ENCODE data around the gene KRTDAP. TPM values are rescaled to one million over a fixed set of nuclear protein-coding genes. Genes with fewer than 3 reads are reported as not detected.

Gene KRTDAP
- total and polyA plus RNA-seq, 2 donors (not counting 3 experiments of a cell fraction or from before 2014, with no cell fraction given): not detected

DNA sequence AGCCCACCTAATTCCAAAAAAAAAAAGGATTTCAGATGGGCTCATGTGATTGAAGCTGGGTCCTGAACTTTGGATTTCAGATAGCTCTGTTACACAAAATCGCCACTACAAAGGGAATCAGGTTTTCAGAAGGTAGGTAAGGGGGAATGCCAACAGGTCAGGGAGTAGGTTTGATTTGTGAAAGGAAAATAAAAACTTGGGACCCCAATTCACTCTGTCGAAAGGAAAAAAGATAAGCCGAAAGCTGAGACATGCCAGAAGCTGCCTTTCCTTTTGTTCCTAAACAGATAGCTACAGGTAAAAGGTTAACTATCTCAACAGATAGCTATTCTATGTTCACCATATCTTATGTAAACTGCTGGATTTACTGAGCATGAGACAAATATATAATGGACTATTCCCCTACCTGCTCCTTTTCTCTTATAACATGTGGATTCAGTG is 4.0 kb downstream of the KRTDAP start:
- H3K4me2 ChIP-seq (ENCODE audit: insufficient read depth, low read length): no peak overlapping the region
- no peaks in the 10 kb centered on the region for H3K4me1 ChIP-seq (ENCODE audit: control insufficient read depth, extremely low read depth, insufficient read depth, low read length)
- no peak overlapping the region for H3K9ac ChIP-seq (replicated peaks; ENCODE audit: extremely low read depth, insufficient read depth, low read length)
- H3K27me3 ChIP-seq (ENCODE audit: control insufficient read depth in 2 of 2, insufficient read depth in 2 of 2, low read length in 2 of 2): no peaks in the 10 kb centered on the region
- ChIA-PET POLR2A (no interaction called here), CTCF (interaction anchor here (1.6 to 3.0 kb wide), 3 partner anchors 9 to 133 kb away, joined by 3 to 21 read pairs (median 6); no protein-coding TSS in a partner anchor)
- BruUV-seq (replicated peaks): no TSS peak
- dilution Hi-C loops (cut with MboI; ENCODE audit: extremely low pct_ligation_motif_present, low sequenced_read_pairs) (no loop called here), intact Hi-C loops (cut with micrococcal nuclease) (no loop called here)
- H2AFZ ChIP-seq (ENCODE audit: low read depth, low read length): no peak overlapping the region
- no peaks in the 10 kb centered on the region for H3K9me3 ChIP-seq (replicated peaks; ENCODE audit: control insufficient read depth, insufficient read depth, low read length)
- no peaks in the 10 kb centered on the region for H3K79me2 ChIP-seq (ENCODE audit: control insufficient read depth, insufficient read depth, low read length)
- H3K4me3 ChIP-seq (replicated peaks in 1 of 3; ENCODE audit: insufficient read depth in 1 of 3, low read depth in 1 of 3, low read length in 3 of 3): no peak overlapping the region
- no peak overlapping the region for H3K27ac ChIP-seq (ENCODE audit: insufficient read depth, low read depth, low read length)
- no peaks in the 10 kb centered on the region for H4K20me1 ChIP-seq (replicated peaks; ENCODE audit: control insufficient read depth, extremely low read depth, insufficient read depth, low read length)
- H3K9me1 ChIP-seq (replicated peaks; ENCODE audit: control insufficient read depth, extremely low read depth, insufficient read depth, low read length): no peaks in the 10 kb centered on the region
- no peaks in the 10 kb centered on the region for H3K36me3 ChIP-seq (ENCODE audit: control insufficient read depth in 2 of 2, extremely low read depth in 1 of 2, insufficient read depth in 2 of 2, low read length in 2 of 2)
- DNase-seq (ENCODE audit: low read depth, low spot score): no peak
- TF ChIP-seq POLR2AphosphoS5 (IDR thresholded peaks at IDR 0.05; ENCODE audit: insufficient read depth, low read depth, low read length) (no peak), POLR2A (IDR thresholded peaks at IDR 0.05; ENCODE audit: low read depth, low read length) (no peak), JUN (IDR thresholded peaks at IDR 0.05; ENCODE audit: borderline replicate concordance, insufficient read depth, insufficient read length, low read depth) (no peak), MYC (IDR thresholded peaks at IDR 0.05; ENCODE audit: low read depth, low read length) (no peak), EZH2 (IDR thresholded peaks at IDR 0.05; ENCODE audit: borderline replicate concordance, low read depth, low read length, severe bottlenecking) (no peak), FOS (IDR thresholded peaks at IDR 0.05; ENCODE audit: borderline replicate concordance, insufficient read depth, low read length) (no peak), GATA2 (IDR thresholded peaks at IDR 0.05; ENCODE audit: insufficient read depth, insufficient read length, low read depth, low read length) (no peak)
- TF ChIP-seq, protein P1, sequence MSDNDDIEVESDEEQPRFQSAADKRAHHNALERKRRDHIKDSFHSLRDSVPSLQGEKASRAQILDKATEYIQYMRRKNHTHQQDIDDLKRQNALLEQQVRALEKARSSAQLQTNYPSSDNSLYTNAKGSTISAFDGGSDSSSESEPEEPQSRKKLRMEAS (IDR thresholded peaks at IDR 0.05; ENCODE audit: insufficient read depth, insufficient read length): no peak
- TF ChIP-seq, protein P2, sequence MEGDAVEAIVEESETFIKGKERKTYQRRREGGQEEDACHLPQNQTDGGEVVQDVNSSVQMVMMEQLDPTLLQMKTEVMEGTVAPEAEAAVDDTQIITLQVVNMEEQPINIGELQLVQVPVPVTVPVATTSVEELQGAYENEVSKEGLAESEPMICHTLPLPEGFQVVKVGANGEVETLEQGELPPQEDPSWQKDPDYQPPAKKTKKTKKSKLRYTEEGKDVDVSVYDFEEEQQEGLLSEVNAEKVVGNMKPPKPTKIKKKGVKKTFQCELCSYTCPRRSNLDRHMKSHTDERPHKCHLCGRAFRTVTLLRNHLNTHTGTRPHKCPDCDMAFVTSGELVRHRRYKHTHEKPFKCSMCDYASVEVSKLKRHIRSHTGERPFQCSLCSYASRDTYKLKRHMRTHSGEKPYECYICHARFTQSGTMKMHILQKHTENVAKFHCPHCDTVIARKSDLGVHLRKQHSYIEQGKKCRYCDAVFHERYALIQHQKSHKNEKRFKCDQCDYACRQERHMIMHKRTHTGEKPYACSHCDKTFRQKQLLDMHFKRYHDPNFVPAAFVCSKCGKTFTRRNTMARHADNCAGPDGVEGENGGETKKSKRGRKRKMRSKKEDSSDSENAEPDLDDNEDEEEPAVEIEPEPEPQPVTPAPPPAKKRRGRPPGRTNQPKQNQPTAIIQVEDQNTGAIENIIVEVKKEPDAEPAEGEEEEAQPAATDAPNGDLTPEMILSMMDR (IDR thresholded peaks at IDR 0.05; ENCODE audit: extremely low read depth in 1 of 2, insufficient read depth in 1 of 2, low read depth in 1 of 2, low read length in 2 of 2): no peak
- no peak for FAIRE-seq
